ENCODE results near the gene CCT2. TPM values are rescaled to one million over a fixed set of nuclear protein-coding genes. Genes with fewer than 3 reads are reported as not detected.

Gene CCT2
- total RNA-seq, 3 donors from 2014 or later (not counting 1 experiment from before 2014, with no cell fraction given), result 154 to 171 (median 171) TPM

GRCh38 chr12:69616025-69616424 is 30.8 kb downstream of the CCT2 start:
- no peaks in the 10 kb centered on the region for H3K36me3 ChIP-seq (ENCODE audit: control insufficient read depth, insufficient read depth, low read length)
- ATAC-seq (no peak), DNase-seq (no peak)
- H3K4me3 ChIP-seq (ENCODE audit: low read length), result no peak overlapping the region
- no peaks in the 10 kb centered on the region for H3K4me1 ChIP-seq (ENCODE audit: control insufficient read depth, insufficient read depth, low read length)
- intact Hi-C loops (cut with micrococcal nuclease), result no loop called here
- Mint-ChIP-seq H3K27ac (no peak overlapping the region), H3K27me3 (ENCODE audit: low read depth in 2 of 2) (peaks cover 16% of the 10 kb centered on the region in 2 donors), H3K4me3 (no peak overlapping the region), H3K9me3 (no peaks in the 10 kb centered on the region), H3K36me3 (no peaks in the 10 kb centered on the region), H3K4me1 (no peaks in the 10 kb centered on the region)
- no peaks in the 10 kb centered on the region for H3K27me3 ChIP-seq (ENCODE audit: control insufficient read depth, insufficient read depth, low read length)
- no peak for TF ChIP-seq CTCF (IDR thresholded peaks at IDR 0.05)
- H3K9me3 ChIP-seq (ENCODE audit: control insufficient read depth, insufficient read depth, low read length), result no peaks in the 10 kb centered on the region
- no peak overlapping the region for H3K27ac ChIP-seq (ENCODE audit: low read length)
- 82% methylated on average over 11 of the region's 14 CpGs for WGBS (ENCODE audit: insufficient coverage)

- H3K4me3 ChIP-seq (ENCODE audit: low read length), result no peak overlapping the region
- no peaks in the 10 kb centered on the region for H3K4me1 Mint-ChIP-seq
- no peaks in the 10 kb centered on the region for H3K27me3 ChIP-seq (ENCODE audit: control insufficient read depth, insufficient read depth, low read length)
- no peaks in the 10 kb centered on the region for H3K36me3 Mint-ChIP-seq
- no peak overlapping the region for H3K4me3 Mint-ChIP-seq
- H3K4me1 ChIP-seq (ENCODE audit: control insufficient read depth, insufficient read depth, low read length), result no peaks in the 10 kb centered on the region
- H3K27me3 Mint-ChIP-seq (ENCODE audit: low read depth in 2 of 2), result peaks cover 25 to 29% of the 10 kb centered on the region in 2 donors
- DNase-seq (no peak), ATAC-seq (no peak)
- WGBS (ENCODE audit: insufficient coverage), result 61% methylated on average over 4 of the region's 6 CpGs
- H3K9me3 Mint-ChIP-seq, result no peaks in the 10 kb centered on the region
- intact Hi-C loops (cut with micrococcal nuclease), result no loop called here
- no peak overlapping the region for H3K27ac Mint-ChIP-seq
- no peaks in the 10 kb centered on the region for H3K9me3 ChIP-seq (ENCODE audit: control insufficient read depth, insufficient read depth, low read length)
- no peak for TF ChIP-seq CTCF (IDR thresholded peaks at IDR 0.05)
- no peak overlapping the region for H3K27ac ChIP-seq (ENCODE audit: low read length)
- no peaks in the 10 kb centered on the region for H3K36me3 ChIP-seq (ENCODE audit: control insufficient read depth, insufficient read depth, low read length)
Observed at GRCh38 chr12:69619050-69619449, 33.8 kb downstream of the CCT2 start.

GRCh38 chr12:69620077-69620476 is 34.8 kb downstream of the CCT2 start:
- WGBS (ENCODE audit: insufficient coverage), result 87% methylated on average over 3 of the region's 4 CpGs
- Histone ChIP-seq H3K4me1 (ENCODE audit: control insufficient read depth, insufficient read depth, low read length) (no peaks in the 10 kb centered on the region), H3K9me3 (ENCODE audit: control insufficient read depth, insufficient read depth, low read length) (no peaks in the 10 kb centered on the region), H3K4me3 (ENCODE audit: low read length) (no peak overlapping the region), H3K27ac (ENCODE audit: low read length) (no peak overlapping the region), H3K27me3 (ENCODE audit: control insufficient read depth, insufficient read depth, low read length) (no peaks in the 10 kb centered on the region), H3K36me3 (ENCODE audit: control insufficient read depth, insufficient read depth, low read length) (no peaks in the 10 kb centered on the region)
- H3K4me1 Mint-ChIP-seq, result no peaks in the 10 kb centered on the region
- DNase-seq (no peak), ATAC-seq (no peak)
- no peaks in the 10 kb centered on the region for H3K36me3 Mint-ChIP-seq
- intact Hi-C loops (cut with micrococcal nuclease), result no loop called here
- no peak overlapping the region for H3K4me3 Mint-ChIP-seq
- peaks cover 24 to 29% of the 10 kb centered on the region in 2 donors for H3K27me3 Mint-ChIP-seq (ENCODE audit: low read depth in 2 of 2)
- no peak for TF ChIP-seq CTCF (IDR thresholded peaks at IDR 0.05)
- no peaks in the 10 kb centered on the region for H3K9me3 Mint-ChIP-seq
- no peak overlapping the region for H3K27ac Mint-ChIP-seq

- no peaks in the 10 kb centered on the region for H3K36me3 ChIP-seq (ENCODE audit: control insufficient read depth, insufficient read depth, low read length)
- no peaks in the 10 kb centered on the region for H3K4me1 Mint-ChIP-seq
- no peaks in the 10 kb centered on the region for H3K9me3 Mint-ChIP-seq
- H3K4me3 Mint-ChIP-seq, result no peak overlapping the region
- DNase-seq, result no peak
- ATAC-seq, result no peak
- no peaks in the 10 kb centered on the region for H3K36me3 Mint-ChIP-seq
- no peak overlapping the region for H3K27ac Mint-ChIP-seq
- H3K4me3 ChIP-seq (ENCODE audit: low read length), result no peak overlapping the region
- H3K4me1 ChIP-seq (ENCODE audit: control insufficient read depth, insufficient read depth, low read length), result no peaks in the 10 kb centered on the region
- intact Hi-C loops (cut with micrococcal nuclease), result no loop called here
- H3K27me3 Mint-ChIP-seq (ENCODE audit: low read depth in 2 of 2), result peaks cover 16 to 23% of the 10 kb centered on the region in 2 donors
- TF ChIP-seq CTCF (IDR thresholded peaks at IDR 0.05), result no peak
- H3K9me3 ChIP-seq (ENCODE audit: control insufficient read depth, insufficient read depth, low read length), result no peaks in the 10 kb centered on the region
- no peaks in the 10 kb centered on the region for H3K27me3 ChIP-seq (ENCODE audit: control insufficient read depth, insufficient read depth, low read length)
- H3K27ac ChIP-seq (ENCODE audit: low read length), result no peak overlapping the region
- 93% methylated on average over 2 of the region's 2 CpGs for WGBS (ENCODE audit: insufficient coverage)
Observed at GRCh38 chr12:69620921-69621320, 35.7 kb downstream of the CCT2 start.
